ENCODE results near the gene PDE3B. TPM values are rescaled to one million over a fixed set of nuclear protein-coding genes. Genes with fewer than 3 reads are reported as not detected.
A peak's percentile ranks its signal among the peaks of the same experiment; 100 is the strongest.

PDE3B gene
- total RNA-seq, 1 experiment from 2014 or later: not detected

DNA sequence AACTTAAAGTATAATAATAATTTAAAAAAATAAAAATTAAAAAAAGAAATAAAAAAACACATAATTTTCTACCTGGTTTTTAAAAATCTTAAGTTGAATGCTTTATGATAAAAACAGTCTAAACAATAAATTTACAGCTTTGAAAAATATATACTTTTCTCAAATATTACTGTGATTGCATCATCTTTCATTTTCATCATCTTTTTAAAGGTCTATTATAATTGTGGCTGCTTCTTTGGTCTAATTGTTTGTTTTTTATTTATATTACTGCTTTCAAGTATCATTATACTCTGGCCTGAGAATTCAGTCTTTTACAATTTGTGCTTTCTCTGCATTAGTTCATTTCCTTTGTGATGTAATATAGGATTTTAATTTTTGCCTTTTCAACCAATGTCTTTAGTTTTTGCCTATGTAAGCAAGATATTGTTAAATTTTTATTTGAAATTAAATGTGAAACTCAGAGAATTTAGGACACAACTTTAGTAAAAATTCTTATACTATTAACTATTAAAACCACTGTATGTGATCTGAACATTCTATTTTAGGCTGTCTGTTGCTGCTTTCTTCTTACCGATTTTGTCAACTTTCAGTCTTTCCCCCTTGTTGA lies 241.2 kb downstream of the PDE3B start:
- DNase-seq (ENCODE audit: low read depth): no peak

DNA sequence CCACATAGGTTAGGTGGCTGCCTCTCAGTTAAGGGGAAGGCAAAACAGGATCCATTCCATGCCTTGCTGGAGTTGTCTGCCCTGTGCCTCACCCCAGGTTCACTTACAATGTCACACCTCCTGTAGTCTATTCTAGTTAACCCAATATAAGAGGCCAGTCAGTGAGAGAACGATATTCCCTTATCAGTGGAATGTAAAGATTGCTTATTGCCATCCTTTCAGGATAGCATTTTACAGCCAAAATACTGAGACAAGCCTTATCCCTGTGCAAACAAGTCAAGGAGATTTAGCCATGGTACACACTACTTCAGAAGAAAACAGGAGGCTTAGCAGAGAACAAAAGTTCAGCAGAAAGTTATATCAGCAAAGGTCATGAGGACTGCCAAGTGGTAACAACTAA lies 242.9 kb downstream of the PDE3B start:
- DNase-seq (ENCODE audit: low read depth): no peak

DNA sequence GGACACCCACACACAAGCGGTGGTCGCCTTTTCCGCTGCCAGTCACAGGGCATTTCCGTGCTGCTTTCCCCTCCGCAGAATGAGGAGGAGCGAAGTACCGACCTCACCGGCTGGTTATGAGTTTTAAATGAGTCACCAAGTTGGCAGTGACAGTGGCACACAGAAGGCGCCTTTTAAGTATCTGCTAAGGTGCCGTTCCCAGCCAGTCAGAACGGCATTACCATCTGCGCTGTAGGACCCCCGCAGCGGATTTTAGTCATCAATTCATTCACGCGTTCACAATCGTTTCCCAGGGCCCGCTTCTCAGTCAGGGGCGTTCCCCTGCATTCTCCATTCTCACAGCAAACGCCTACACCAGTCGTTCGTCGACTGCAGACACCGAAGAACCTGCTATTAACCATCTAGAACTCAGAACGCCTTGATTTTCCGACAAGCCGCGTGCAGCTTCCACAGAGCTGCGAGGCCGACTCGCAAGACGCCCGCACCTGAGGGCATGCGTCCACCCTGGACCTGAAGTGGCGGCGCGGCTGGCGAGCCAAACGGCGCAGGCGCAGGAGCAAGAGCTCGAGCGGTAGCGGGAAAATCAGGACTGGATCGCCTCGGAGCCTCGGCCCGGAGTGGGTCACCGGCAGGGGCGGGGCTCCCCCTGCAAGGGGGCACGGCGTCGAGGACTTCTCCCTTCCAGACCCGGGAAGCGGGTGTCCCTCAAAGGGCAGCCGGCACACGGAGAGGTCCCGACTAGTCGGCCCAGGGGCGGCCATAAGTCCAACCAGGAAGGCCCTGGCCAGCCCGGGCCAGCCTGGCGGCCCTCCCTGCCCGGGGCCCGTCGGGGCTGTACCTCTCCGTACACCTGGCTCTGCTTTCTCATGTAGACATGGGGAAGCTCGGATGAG lies 247.8 kb downstream of the PDE3B start:
- peak; percentile 79 for DNase-seq (ENCODE audit: low read depth)

DNA sequence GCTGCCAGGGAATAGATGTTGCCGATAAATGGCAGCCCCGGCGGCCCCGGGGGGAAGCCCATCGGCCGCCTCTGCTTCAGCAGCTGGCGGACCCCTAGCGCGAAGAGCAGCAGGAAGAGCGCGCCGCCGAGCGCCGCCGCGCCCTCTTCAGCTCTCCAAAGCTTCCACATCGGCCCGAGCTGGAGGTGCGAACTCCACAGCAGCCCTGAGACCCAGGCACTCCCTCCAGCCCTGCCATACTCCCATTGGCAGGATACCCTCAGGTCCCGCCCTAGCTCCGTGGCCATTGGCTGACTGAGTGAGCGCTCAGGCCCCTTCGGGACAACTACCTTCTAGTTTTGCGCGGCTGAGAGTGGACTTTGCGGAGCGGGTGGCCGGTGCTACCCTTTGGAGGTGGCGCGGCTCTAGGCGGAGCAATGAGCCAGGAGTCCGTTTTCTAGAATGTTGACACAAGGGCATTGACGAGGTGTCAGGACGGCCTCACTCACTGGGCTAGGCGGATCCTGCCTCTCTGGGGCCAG lies 248.5 kb downstream of the PDE3B start, which contains the start of gene CYP2R1:
CYP2R1 (minus strand) TSS at position 196 of the 521 bp plus-strand sequence; CDS start at position 170, 26 bp downstream.
- DNase-seq (ENCODE audit: low read depth): peak; percentile 91

DNA sequence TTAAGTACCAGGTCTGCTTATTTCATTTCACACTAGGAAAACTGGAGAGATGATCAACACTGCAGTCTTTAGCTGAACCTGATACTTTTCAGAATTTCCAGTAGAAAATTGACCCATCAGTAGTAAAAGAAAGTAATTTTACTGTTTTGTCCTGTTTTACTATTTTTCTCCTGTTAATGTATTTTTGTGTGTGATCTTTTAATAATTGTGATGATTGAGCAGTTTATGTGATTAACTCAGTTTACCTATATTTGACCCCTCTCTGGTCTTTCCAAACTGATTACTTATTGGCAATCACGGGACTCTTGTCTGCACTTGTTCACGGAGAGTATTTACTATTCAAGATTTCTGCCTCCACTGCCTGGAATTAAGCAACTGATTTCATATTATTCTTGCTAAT lies 249.0 kb downstream of the PDE3B start:
- DNase-seq (ENCODE audit: low read depth): no peak

DNA sequence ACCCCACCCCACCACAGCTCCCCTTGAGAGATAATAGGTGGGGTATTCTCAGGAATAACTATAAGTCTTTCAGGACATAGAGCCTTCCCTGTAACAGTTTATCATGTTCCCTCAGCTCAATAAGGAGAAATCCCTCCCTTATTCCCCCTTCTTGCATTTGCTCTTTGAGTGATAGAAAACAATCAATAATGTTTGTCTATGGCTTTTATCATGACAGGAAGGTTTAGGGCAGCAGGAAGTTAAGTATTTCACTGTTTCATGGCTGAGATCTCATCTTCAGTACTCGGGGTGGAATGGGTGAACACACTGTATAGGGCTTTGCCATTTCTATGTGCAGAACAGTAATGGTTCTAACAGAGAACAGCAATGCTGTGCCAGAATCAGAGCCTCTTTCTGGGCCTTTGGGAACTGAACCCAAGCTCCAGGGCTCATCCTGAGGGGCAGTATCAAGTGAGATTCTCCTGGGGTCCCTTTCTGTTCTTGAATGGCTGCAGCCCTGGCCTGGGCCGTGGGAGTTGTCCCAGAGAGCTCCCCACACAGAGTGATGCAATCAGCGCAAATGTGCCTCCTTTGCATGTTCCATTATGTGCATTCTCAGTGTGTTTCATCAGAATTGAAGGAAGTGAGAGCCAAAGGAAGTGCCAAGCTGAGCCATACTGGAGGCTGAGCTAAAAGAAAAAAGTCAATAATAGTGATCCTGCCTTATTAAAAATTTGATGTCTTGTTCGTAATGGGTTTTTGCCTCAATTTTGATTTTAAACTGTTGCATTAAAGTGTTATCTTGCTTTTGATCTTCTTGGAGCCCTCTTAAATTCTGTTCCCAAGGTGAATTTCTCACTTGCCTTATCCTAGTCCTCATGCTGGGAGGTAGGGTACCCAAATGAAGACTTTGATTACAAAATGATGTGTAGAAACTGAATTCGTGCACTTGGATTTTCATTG lies 251.3 kb downstream of the PDE3B start:
- no peak for DNase-seq (ENCODE audit: low read depth)

DNA sequence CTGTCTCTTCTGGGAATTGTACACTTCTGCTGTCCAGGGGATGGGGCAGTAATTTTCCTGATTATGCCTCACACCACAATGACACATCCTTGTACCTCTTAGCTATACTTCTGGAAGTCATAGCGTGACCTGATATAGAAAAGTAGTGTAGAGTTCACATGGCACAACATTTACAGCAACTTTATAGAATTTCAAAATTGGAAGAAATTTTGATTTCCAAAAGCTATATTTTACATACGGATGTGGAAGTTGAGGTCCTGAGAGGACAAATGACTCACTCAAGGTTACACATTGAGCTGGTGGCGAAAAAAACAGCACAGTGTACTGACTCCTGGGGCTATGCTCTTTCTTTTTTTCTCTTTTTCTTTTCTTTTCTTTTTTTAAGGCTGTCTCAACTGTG lies 254.8 kb downstream of the PDE3B start:
- DNase-seq (ENCODE audit: low read depth): no peak

DNA sequence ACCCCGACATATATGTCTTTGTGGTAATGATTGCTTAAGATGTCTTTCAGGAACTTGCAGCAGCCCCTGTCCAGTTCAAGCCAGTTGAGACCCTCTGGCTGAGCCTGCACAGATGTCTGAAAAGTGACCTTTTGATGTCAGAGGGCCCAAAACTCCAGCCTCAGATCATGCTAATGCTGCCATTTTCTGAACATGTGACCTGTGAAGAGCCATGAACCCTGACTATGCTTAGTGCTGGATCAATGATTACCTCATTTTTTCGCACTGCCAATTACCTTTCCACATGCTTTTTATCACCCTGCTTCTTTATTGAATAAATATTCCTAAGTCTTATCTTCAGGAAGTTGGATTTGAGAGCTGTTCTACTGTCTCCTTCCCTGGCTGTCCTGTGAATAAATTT lies 255.3 kb downstream of the PDE3B start:
- DNase-seq (ENCODE audit: low read depth): no peak

DNA sequence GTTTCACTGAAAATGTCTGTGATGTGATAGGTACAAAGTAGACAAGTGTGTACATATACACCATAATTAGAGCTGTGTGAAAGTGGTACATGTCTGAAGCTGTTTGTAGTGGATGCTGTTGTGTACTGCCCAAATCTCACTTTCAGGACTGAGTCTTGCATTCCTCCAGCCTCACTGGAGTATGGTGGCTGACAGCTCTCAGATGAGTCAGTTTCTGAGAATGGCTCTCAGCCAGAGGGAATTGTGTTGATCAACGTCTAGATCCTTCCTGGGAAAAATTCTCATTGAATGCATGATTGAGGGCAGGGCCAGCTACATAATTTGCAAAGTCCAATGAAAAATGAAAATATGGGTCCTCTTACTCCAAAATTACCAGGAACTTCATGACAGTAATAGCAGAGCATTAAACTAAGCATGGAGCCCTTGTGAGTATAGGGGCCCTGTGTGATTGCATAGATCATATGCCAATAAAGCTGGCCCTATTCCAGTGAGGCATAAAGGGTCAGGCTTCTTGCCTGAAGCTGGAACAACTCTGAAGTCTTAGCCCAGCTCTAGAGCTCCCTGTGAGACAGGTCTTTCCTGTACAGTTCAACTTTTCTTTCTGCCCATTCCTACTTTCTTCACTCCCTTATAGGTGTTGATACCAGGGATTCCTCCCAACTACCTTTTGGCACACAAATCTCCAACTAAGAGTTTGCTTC lies 259.2 kb downstream of the PDE3B start:
- peak; percentile 15 for DNase-seq (ENCODE audit: low read depth)

DNA sequence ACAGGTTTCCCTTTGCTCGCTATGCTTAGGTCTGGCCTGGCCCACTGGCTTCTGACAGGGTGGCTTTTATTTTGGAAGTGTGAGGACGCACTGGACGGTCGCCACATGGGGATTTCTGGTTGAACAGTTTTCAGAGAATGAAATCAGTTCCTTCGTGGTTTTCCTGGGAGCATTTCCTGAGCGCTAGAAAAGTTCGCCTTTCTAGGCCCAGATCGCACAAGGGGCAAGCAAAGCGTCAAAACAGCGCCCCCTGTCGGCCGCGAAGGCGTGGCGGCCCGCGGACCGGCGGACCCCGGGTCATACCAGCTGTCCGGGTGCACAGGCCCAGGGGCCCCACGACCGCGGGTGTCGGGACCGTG lies 261.1 kb downstream of the PDE3B start:
- DNase-seq (ENCODE audit: low read depth): no peak

DNA sequence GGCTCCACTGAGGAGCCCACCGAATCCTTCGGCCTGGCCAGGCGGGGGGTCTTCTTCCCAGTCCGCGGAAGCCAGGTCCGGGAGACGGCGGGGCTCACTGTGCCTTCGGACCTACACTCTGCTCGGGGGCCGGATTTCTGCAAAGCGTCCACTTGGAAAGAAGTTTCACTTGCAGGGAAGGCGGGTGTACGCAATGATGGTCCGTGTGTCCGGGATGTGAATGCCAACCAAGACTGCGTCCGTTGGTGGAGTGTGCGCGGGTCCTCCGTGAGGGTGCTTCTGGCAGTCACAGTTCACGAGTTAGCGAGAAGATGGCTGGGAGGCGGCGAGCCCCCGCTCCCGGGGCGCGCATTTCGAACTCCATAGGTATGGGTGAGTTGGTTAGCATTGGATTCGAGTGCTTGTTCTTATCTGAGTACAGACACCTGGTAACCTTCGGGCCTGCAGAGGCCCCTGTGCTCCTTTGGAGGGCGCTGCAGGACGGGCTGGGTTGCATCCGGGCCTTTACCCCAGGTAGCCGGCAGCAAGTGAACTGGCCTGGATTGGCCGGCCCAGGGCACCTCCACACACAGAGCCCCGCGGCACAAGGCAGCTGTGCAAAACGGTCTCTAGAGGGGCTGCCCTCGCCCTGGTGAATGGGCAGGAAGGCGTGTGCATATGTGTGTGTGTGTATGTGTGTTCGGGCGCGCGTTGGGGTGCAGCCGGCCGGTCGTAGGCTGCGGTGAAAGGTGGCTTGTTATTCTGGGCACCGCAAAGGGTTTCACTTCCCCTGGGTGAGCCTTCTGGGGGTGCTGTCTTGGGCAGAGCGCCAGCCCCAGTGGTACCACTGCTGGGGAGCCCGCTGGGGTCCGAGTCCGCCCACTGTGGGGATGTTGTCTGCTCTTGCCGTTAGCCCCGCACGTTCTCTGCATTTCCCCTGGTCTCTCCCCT lies 261.8 kb downstream of the PDE3B start:
- DNase-seq (ENCODE audit: low read depth): no peak

DNA sequence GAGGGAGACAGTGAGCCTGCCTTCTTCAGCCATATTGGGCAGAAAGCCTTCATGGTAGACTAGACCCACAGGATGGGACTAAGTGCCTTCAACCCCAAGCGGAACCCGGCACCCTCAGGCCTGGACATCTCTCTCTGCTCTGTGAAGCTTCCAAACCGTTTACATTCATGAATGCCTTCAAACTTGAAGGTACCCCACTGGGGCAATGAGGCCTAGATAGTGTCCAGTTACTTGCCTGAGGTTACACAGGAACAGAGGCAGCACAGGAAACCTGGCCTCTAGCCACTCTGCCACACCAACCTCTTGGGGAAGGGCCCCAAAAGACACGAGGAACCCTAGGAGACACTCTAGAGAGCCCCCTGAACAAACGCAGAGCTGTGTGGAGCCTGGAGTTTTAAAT lies 263.0 kb downstream of the PDE3B start:
- no peak for DNase-seq (ENCODE audit: low read depth)

DNA sequence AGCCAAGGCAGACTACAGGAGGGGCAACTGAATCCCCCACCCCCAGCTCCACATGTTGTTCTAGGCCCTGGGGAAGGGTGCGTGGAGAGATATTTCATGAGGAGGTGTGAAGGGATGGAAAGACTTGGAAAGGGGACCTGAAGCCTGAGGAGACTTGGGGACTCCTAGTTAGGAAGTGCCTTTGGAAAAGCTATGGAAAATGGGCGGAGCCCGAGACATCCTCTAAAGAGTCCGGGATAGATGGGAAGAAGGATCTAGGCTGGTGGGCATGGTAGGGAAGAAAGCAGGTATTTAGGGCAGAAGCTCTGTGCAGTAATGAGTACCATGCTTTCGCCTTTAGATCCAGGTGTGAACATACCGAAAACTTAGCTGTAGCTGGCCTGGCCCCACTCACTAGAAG lies 263.4 kb downstream of the PDE3B start:
- no peak for DNase-seq (ENCODE audit: low read depth)

DNA sequence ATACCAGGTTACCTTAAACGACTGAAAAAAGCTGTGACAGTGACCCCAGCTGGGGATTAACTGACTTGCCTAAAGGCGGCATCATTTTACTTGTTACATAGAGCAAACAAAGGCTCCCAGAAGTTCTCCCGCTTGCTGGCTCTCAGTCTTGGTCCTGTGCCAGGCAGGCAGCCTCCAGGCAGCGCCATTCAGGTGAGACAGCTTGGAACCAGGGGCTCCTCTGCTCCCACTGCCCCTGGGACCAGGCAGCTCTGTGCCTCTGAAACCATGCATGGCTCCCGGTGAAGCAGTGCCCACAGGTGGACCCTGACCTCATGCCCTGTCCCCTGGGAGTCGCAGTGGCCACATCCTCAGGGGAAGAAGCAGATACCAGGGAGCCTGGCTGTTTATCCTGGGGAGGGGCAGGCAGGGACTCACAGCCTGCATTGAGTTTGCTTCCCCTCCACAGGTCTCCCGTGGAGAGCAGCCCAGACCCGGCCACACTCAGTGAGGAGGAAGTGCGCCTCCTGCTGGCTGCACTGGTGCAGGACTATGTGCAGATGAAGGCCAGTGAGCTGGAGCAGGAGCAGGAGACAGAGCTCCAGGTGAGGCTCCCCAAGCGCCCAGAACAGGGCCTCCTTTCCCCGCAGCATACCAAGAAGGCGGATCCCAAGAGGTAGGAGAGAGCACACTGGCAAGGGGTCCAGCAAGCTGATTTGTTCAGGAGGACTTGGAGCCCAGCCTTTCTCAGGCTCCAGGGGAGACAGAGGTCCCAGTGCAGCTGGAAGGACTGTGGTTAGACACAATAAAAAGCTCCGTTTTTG lies 264.0 kb downstream of the PDE3B start:
- peak; percentile 21 for DNase-seq (ENCODE audit: low read depth)

DNA sequence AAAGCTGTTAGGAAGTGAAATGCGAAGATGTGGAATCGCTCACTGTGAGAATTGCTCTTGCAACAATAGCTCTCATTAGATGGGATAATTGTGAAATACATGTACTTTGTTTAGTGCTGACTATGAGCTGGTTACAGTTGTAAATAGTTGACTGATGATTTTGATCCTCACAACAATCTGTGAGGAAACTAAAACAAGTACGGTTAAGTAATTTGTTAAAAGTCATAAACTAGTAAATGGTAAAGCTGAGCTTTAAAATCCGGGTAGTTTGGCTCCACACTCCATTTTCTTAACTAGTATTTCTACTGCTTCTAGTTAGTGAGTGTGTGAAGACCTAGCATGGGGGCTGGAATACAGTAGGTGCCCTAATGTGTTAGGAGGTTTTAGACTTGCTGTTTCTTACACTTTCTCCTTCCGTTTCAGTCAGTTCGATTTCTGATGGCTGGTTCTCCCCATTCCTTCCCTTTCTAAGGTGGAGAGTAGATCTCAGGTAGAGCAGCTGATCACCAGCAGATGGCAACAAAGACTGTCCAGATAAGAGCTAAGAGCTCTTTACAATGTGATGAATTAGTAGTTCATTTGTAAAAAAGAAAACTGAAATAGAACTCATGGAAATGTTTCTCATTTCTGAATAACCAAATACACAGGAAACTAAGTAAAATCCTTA lies 264.7 kb downstream of the PDE3B start:
- DNase-seq (ENCODE audit: low read depth): peak; percentile 24

DNA sequence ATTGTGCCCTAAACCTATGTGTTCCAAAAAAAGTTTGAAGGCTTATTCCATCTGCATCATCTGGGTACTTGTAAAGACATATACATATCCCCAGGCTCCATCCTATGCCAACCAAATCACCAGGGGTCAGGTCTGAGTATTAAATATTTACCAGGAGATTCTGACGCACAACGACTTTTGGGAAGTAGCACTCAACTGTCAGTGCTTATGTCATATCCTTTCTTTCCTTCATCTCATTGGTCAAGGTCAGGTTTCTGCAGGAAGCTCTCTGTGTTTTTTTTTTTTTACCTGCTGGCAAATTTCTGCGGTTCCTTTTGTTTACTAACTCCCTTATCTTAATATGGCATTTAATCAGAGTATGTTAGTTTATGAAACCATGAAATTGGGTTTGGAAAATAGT lies 270.9 kb downstream of the PDE3B start:
- no peak for DNase-seq (ENCODE audit: low read depth)

DNA sequence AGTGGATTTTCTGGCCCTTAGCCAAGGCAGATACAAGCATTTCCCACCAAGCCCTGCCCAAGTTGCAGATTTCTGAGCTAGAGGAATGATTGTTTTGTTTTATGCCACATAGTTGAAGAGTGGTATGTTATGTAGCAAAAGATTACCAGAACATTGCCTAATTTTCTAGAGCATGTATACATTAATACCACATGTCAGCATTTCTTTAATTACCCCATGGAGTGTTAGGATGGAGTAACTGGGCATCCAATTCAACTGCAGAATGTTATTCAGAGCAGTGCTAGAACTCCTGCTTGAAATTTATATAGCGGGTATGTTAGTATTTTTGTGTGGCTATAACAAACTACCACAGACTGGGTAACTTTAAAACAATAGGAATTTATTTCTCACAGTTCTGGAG lies 272.8 kb downstream of the PDE3B start:
- no peak for DNase-seq (ENCODE audit: low read depth)
